GM23338 (cell line): ENCODE measurements around the gene TOPAZ1. TPM values are rescaled to one million over a fixed set of nuclear protein-coding genes. Genes with fewer than 3 reads are reported as not detected.

Experiments used
- ATAC-seq: fragments of 200-7000 bp; cut with Tn5 transposase; 3 replicates; pipeline ENCODE4 v1.9.1; 2020
- DNase-seq: peaks from one replicate; pipeline ENCODE4 v3.0.0-alpha.2; 2015; ENCODE audit warnings: low spot score
- H2AFZ ChIP-seq: fragments of 200-600 bp; sonication (generic); 2 replicates; pipeline ENCODE4 v1.8.0; 2016; ENCODE audit warnings: antibody characterized with exemption, mild to moderate bottlenecking, moderate library complexity
- H3F3A ChIP-seq: fragments of 200-600 bp; sonication (generic); replicated peaks from 2 replicates; pipeline ENCODE4 v1.8.0; 2017; ENCODE audit warnings: antibody characterized with exemption, mixed run types, low read depth
- H3K27ac ChIP-seq: fragments of 200-600 bp; sonication (generic); 2 replicates; pipeline ENCODE4 v1.6.1; 2016; ENCODE audit warnings: low read depth
- H3K27me3 ChIP-seq: fragments of 200-600 bp; sonication (generic); 2 replicates; pipeline ENCODE4 v1.8.0; 2016; ENCODE audit warnings: mild to moderate bottlenecking, mixed run types, moderate library complexity; ENCODE audit not compliant: insufficient read depth
- H3K36me3 ChIP-seq: fragments of 200-600 bp; sonication (generic); 2 replicates; pipeline ENCODE4 v1.8.0; 2016; ENCODE audit warnings: mild to moderate bottlenecking; ENCODE audit not compliant: insufficient read depth
- H3K4me1 ChIP-seq: fragments of 200-600 bp; sonication (generic); 2 replicates; pipeline ENCODE4 v1.8.0; 2016; ENCODE audit warnings: mild to moderate bottlenecking, moderate library complexity; ENCODE audit not compliant: insufficient read depth
- H3K4me2 ChIP-seq: fragments of 200-600 bp; sonication (generic); 2 replicates; pipeline ENCODE4 v1.7.1; 2017; ENCODE audit warnings: mixed run types
- H3K4me3 ChIP-seq: fragments of 200-600 bp; sonication (generic); 2 replicates; pipeline ENCODE4 v1.6.1; 2016; ENCODE audit warnings: mixed run types
- H3K79me2 ChIP-seq: fragments of 200-600 bp; sonication (generic); replicated peaks from 2 replicates; pipeline ENCODE4 v1.8.0; 2017; ENCODE audit warnings: mild to moderate bottlenecking; ENCODE audit not compliant: insufficient read depth
- H3K9me2 ChIP-seq: fragments of 200-600 bp; sonication (generic); 2 replicates; pipeline ENCODE4 v1.8.0; 2017; ENCODE audit not compliant: insufficient read depth
- H4K20me1 ChIP-seq: fragments of 200-600 bp; sonication (generic); replicated peaks from 2 replicates; pipeline ENCODE4 v1.8.0; 2017; ENCODE audit warnings: mild to moderate bottlenecking; ENCODE audit not compliant: insufficient read depth
- H3K27ac Mint-ChIP-seq: 2 replicates; pipeline ENCODE4 v1.8.0; 2020; ENCODE audit warnings: inconsistent platforms, mild to moderate bottlenecking, moderate library complexity, mixed read lengths
- H3K27me3 Mint-ChIP-seq: 3 replicates; pipeline ENCODE4 v1.8.0; 2022; ENCODE audit warnings: low read depth, mild to moderate bottlenecking, moderate library complexity, mixed read lengths, inconsistent platforms; ENCODE audit not compliant: insufficient read depth, poor library complexity
- H3K36me3 Mint-ChIP-seq: 3 replicates; pipeline ENCODE4 v1.8.0; 2021; ENCODE audit warnings: low read depth, mild to moderate bottlenecking, inconsistent platforms, moderate library complexity, mixed read lengths
- H3K4me1 Mint-ChIP-seq: 3 replicates; pipeline ENCODE4 v1.8.0; 2020; ENCODE audit warnings: mild to moderate bottlenecking, inconsistent platforms, mixed read lengths
- H3K4me3 Mint-ChIP-seq: 3 replicates; pipeline ENCODE4 v1.8.0; 2021; ENCODE audit warnings: moderate library complexity, mild to moderate bottlenecking, inconsistent platforms, mixed read lengths
- H3K9me3 Mint-ChIP-seq: 3 replicates; pipeline ENCODE4 v1.8.0; 2020; ENCODE audit warnings: moderate library complexity, mild to moderate bottlenecking, inconsistent platforms, mixed read lengths
- EZH2phosphoT487 ChIP-seq: fragments of 200-600 bp; sonication (generic); IDR thresholded peaks from one replicate; pipeline ENCODE4 v1.8.1; 2018; ENCODE audit warnings: antibody characterized with exemption; ENCODE audit not compliant: unreplicated experiment
- POLR2AphosphoS5 ChIP-seq: IDR thresholded peaks from 2 replicates; pipeline ENCODE4 v1.6.1; 2016; ENCODE audit warnings: antibody characterized with exemption, low read depth
- STAT1 ChIP-seq: IDR thresholded peaks from one replicate; pipeline ENCODE4 v1.6.1; 2016; ENCODE audit warnings: antibody characterized with exemption; ENCODE audit not compliant: unreplicated experiment
- polyA plus RNA-seq: library from polyadenylated mRNA; unstranded; fragments of >200 nt; fragmentation: Nextera tagmentation; extraction: Ambion mirVana; gene quantifications from 2 replicates; pipeline ENCODE4 v1.2.1, GENCODE V29; 2016
- total RNA-seq: library from RNA; depleted of rRNA; stranded (reverse); fragments of >200 nt; shearing (Covaris generic); gene quantifications from 2 replicates; pipeline ENCODE4 v1.2.3, GENCODE V29; 2014
- TF ChIP-seq, protein P1 (sequence below), 2 experiments: fragments of 200-600 bp in 1 of 2; sonication (generic) in 1 of 2; conservative IDR thresholded peaks; 2 replicates each; pipeline versions ENCODE4 v1.5.1 to v1.6.1; 2016 to 2017; ENCODE audit warnings: antibody characterized with exemption in 2 of 2, low read depth in 2 of 2, mild to moderate bottlenecking in 2 of 2, moderate library complexity in 1 of 2
- TF ChIP-seq, protein P2 (sequence below): fragments of 250-450 bp; sonication (Bioruptor Pico); IDR thresholded peaks from 2 replicates; pipeline ENCODE4 v1.5.0; 2020; ENCODE audit warnings: mild to moderate bottlenecking, moderate library complexity

Gene TOPAZ1
- total and polyA plus RNA-seq, 2 experiments from 2014 or later = not detected

DNA sequence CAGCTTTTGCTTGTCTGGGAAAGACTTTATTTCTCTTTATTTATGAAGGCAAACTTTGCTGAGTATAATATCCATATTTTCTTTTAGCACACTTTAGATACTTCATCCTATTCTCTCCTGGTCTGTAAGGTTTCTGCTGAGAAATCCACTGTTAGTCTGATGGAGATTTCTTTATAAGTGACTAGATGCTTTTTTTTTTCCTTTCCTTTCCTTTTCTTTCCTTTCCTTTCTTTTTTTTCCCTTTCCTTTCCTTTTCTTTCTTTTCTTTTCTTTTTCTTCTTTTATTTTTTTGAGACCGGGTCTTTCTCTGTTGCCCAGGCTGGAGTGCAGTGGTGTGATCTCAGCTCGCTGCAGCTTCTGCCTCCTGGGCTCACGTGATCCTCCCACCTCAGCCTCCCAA is 38.4 kb downstream of the TOPAZ1 start:
- no peak for ATAC-seq
- H3K27me3 Mint-ChIP-seq = no peaks in the 10 kb centered on the region
- Histone ChIP-seq H3K4me3 (no peak overlapping the region), H3F3A (no peaks in the 10 kb centered on the region), H3K36me3 (no peaks in the 10 kb centered on the region), H3K27ac (no peak overlapping the region), H3K4me1 (no peaks in the 10 kb centered on the region), H3K9me2 (no peaks in the 10 kb centered on the region), H3K27me3 (no peaks in the 10 kb centered on the region), H3K79me2 (no peaks in the 10 kb centered on the region), H3K4me2 (no peak overlapping the region), H2AFZ (peak overlapping the region; percentile 94), H4K20me1 (no peaks in the 10 kb centered on the region)
- no peak overlapping the region for H3K27ac Mint-ChIP-seq
- no peak for TF ChIP-seq STAT1
- TF ChIP-seq, protein P1, sequence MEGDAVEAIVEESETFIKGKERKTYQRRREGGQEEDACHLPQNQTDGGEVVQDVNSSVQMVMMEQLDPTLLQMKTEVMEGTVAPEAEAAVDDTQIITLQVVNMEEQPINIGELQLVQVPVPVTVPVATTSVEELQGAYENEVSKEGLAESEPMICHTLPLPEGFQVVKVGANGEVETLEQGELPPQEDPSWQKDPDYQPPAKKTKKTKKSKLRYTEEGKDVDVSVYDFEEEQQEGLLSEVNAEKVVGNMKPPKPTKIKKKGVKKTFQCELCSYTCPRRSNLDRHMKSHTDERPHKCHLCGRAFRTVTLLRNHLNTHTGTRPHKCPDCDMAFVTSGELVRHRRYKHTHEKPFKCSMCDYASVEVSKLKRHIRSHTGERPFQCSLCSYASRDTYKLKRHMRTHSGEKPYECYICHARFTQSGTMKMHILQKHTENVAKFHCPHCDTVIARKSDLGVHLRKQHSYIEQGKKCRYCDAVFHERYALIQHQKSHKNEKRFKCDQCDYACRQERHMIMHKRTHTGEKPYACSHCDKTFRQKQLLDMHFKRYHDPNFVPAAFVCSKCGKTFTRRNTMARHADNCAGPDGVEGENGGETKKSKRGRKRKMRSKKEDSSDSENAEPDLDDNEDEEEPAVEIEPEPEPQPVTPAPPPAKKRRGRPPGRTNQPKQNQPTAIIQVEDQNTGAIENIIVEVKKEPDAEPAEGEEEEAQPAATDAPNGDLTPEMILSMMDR (conservative IDR thresholded peaks at IDR 0.05; ENCODE audit: low read depth in 2 of 2) = no peak
- H3K36me3 Mint-ChIP-seq = no peaks in the 10 kb centered on the region
- H3K9me3 Mint-ChIP-seq = no peaks in the 10 kb centered on the region; the same call in 2 of the 3 replicates
- DNase-seq = no peak
- H3K4me3 Mint-ChIP-seq = no peak overlapping the region
- peaks cover 3% of the 10 kb centered on the region; the same call in 1 of the 3 replicates for H3K4me1 Mint-ChIP-seq

DNA sequence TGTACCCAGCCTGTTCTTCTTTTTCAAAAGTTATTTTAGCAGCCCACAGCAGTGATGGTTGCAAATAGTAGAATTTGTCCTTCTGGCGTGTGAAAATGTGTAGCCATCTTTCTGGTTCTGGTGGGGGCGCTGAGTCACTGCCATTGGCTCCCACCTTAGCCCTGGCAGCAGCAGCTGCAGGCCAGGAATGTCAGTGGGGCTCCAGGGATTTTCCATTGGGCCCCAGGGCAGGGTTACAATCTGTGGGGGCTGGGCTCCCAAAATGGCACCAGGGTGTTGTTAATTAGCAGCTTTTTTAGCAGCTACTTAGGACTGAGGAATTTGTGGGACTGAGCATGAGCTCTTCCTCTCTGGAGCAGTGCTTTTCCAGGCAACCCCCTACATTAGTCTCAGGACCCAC is 38.9 kb downstream of the TOPAZ1 start:
- no peaks in the 10 kb centered on the region for H3K9me2 ChIP-seq
- H3K36me3 ChIP-seq = no peaks in the 10 kb centered on the region
- no peaks in the 10 kb centered on the region for H3K79me2 ChIP-seq
- H3K4me2 ChIP-seq = no peak overlapping the region
- Mint-ChIP-seq H3K36me3 (no peaks in the 10 kb centered on the region), H3K9me3 (no peaks in the 10 kb centered on the region; the same call in 2 of the 3 replicates), H3K4me3 (no peak overlapping the region), H3K4me1 (peaks cover 3% of the 10 kb centered on the region; the same call in 1 of the 3 replicates), H3K27me3 (no peaks in the 10 kb centered on the region), H3K27ac (peak overlapping the region; percentile 32)
- peak; percentile 19 for DNase-seq
- no peaks in the 10 kb centered on the region for H4K20me1 ChIP-seq
- peak; percentile 66 for ATAC-seq
- TF ChIP-seq, protein P1 (conservative IDR thresholded peaks at IDR 0.05; ENCODE audit: low read depth in 2 of 2) = peak in 1 of 2 experiments; percentile 46; a peak in 2 of 4 replicates
- no peak for TF ChIP-seq EZH2phosphoT487
- TF ChIP-seq POLR2AphosphoS5 = no peak
- TF ChIP-seq, protein P2, sequence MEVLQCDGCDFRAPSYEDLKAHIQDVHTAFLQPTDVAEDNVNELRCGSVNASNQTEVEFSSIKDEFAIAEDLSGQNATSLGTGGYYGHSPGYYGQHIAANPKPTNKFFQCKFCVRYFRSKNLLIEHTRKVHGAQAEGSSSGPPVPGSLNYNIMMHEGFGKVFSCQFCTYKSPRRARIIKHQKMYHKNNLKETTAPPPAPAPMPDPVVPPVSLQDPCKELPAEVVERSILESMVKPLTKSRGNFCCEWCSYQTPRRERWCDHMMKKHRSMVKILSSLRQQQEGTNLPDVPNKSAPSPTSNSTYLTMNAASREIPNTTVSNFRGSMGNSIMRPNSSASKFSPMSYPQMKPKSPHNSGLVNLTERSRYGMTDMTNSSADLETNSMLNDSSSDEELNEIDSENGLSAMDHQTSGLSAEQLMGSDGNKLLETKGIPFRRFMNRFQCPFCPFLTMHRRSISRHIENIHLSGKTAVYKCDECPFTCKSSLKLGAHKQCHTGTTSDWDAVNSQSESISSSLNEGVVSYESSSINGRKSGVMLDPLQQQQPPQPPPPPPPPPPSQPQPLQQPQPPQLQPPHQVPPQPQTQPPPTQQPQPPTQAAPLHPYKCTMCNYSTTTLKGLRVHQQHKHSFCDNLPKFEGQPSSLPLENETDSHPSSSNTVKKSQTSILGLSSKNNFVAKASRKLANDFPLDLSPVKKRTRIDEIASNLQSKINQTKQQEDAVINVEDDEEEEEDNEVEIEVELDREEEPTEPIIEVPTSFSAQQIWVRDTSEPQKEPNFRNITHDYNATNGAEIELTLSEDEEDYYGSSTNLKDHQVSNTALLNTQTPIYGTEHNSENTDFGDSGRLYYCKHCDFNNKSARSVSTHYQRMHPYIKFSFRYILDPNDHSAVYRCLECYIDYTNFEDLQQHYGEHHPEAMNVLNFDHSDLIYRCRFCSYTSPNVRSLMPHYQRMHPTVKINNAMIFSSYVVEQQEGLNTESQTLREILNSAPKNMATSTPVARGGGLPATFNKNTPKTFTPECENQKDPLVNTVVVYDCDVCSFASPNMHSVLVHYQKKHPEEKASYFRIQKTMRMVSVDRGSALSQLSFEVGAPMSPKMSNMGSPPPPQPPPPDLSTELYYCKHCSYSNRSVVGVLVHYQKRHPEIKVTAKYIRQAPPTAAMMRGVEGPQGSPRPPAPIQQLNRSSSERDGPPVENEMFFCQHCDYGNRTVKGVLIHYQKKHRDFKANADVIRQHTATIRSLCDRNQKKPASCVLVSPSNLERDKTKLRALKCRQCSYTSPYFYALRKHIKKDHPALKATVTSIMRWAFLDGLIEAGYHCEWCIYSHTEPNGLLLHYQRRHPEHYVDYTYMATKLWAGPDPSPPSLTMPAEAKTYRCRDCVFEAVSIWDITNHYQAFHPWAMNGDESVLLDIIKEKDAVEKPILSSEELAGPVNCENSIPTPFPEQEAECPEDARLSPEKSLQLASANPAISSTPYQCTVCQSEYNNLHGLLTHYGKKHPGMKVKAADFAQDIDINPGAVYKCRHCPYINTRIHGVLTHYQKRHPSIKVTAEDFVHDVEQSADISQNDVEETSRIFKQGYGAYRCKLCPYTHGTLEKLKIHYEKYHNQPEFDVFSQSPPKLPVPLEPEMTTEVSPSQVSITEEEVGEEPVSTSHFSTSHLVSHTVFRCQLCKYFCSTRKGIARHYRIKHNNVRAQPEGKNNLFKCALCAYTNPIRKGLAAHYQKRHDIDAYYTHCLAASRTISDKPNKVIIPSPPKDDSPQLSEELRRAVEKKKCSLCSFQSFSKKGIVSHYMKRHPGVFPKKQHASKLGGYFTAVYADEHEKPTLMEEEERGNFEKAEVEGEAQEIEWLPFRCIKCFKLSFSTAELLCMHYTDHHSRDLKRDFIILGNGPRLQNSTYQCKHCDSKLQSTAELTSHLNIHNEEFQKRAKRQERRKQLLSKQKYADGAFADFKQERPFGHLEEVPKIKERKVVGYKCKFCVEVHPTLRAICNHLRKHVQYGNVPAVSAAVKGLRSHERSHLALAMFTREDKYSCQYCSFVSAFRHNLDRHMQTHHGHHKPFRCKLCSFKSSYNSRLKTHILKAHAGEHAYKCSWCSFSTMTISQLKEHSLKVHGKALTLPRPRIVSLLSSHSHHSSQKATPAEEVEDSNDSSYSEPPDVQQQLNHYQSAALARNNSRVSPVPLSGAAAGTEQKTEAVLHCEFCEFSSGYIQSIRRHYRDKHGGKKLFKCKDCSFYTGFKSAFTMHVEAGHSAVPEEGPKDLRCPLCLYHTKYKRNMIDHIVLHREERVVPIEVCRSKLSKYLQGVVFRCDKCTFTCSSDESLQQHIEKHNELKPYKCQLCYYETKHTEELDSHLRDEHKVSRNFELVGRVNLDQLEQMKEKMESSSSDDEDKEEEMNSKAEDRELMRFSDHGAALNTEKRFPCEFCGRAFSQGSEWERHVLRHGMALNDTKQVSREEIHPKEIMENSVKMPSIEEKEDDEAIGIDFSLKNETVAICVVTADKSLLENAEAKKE (CRISPR knock-in tag) = no peak
- H3K27ac ChIP-seq = no peak overlapping the region
- no peaks in the 10 kb centered on the region for H3F3A ChIP-seq
- no peak overlapping the region for H3K4me3 ChIP-seq
- H3K27me3 ChIP-seq = no peaks in the 10 kb centered on the region
- H3K4me1 ChIP-seq = no peaks in the 10 kb centered on the region
- peak overlapping the region; percentile 94 for H2AFZ ChIP-seq
